NCI-H187 treated with DMSO at 0.1 percent for 48 hours (cell line): Measurements from ENCODE around the gene HAPLN1.

ENCODE experiments used
- DNase-seq: peaks from one replicate; lab custom pipeline; 2025; lab: John Stamatoyannopoulos, UW

Gene HAPLN1

GRCh38 chr5:83641946-83642345 lies 78.7 kb downstream of the HAPLN1 start:
- DNase-seq = no peak

- DNase-seq = no peak
Observed at GRCh38 chr5:83639911-83640310, 80.7 kb downstream of the HAPLN1 start.

GRCh38 chr5:83636156-83636555 lies 84.5 kb downstream of the HAPLN1 start:
- DNase-seq = no peak

- no peak for DNase-seq
Observed at GRCh38 chr5:83633285-83633684, 87.4 kb downstream of the HAPLN1 start.

GRCh38 chr5:83632874-83633273 lies 87.8 kb downstream of the HAPLN1 start:
- no peak for DNase-seq

- DNase-seq = no peak
Observed at GRCh38 chr5:83628360-83628759, 92.3 kb downstream of the HAPLN1 start.

- no peak for DNase-seq
Observed at GRCh38 chr5:83614841-83615240, 105.8 kb downstream of the HAPLN1 start.

- DNase-seq = no peak
Observed at GRCh38 chr5:83608122-83608521, 112.5 kb downstream of the HAPLN1 start.

GRCh38 chr5:83595217-83595616 lies 125.4 kb downstream of the HAPLN1 start:
- no peak for DNase-seq

- DNase-seq = no peak
Observed at GRCh38 chr5:83590966-83591365, 129.7 kb downstream of the HAPLN1 start.

- DNase-seq = no peak
Observed at GRCh38 chr5:83589786-83590185, 130.9 kb downstream of the HAPLN1 start.
